Activated naive CD8-positive, alpha-beta T cell (primary cell): Measurements from ENCODE around the gene SLC44A2.
A peak's percentile ranks its signal among the peaks of the same experiment; 100 is the strongest.
"Not testable (repeated sequence)": the region's sequence is repeated elsewhere in the genome, so short reads cannot be mapped to it uniquely, and the experiment has no call there.

Experiments used
- H3K27ac Mint-ChIP-seq: one replicate; pipeline ENCODE4 v1.8.0; 2021; ENCODE audit warnings: mixed read lengths
- H3K27me3 Mint-ChIP-seq: one replicate; pipeline ENCODE4 v1.8.0; 2021; ENCODE audit warnings: mixed read lengths
- H3K36me3 Mint-ChIP-seq: one replicate; pipeline ENCODE4 v1.8.0; 2021; ENCODE audit warnings: mixed read lengths
- H3K4me1 Mint-ChIP-seq: one replicate; pipeline ENCODE4 v1.8.0; 2021; ENCODE audit warnings: low read depth, mixed read lengths
- H3K4me3 Mint-ChIP-seq: one replicate; pipeline ENCODE4 v1.8.0; 2021; ENCODE audit warnings: mild to moderate bottlenecking, mixed read lengths
- H3K9me3 Mint-ChIP-seq: one replicate; pipeline ENCODE4 v1.8.0; 2021; ENCODE audit warnings: low read depth, mixed read lengths

SLC44A2 gene

GRCh38 chr19:10653732-10654609 lies 28.6 kb downstream of the SLC44A2 start, which contains the start of gene ILF3:
ILF3 (plus strand) TSS chr19:10654346; CDS start chr19:10670606, 16,260 bp downstream.
- Mint-ChIP-seq H3K4me3 (peak within 1 kb of the TSS; percentile 98), H3K27ac (peak within 1 kb of the TSS; percentile 97), H3K36me3 (peaks cover 10% of the 10 kb centered on the region), H3K9me3 (no peaks in the 10 kb centered on the region), H3K4me1 (peaks cover 39% of the 10 kb centered on the region), H3K27me3 (no peaks in the 10 kb centered on the region)

DNA sequence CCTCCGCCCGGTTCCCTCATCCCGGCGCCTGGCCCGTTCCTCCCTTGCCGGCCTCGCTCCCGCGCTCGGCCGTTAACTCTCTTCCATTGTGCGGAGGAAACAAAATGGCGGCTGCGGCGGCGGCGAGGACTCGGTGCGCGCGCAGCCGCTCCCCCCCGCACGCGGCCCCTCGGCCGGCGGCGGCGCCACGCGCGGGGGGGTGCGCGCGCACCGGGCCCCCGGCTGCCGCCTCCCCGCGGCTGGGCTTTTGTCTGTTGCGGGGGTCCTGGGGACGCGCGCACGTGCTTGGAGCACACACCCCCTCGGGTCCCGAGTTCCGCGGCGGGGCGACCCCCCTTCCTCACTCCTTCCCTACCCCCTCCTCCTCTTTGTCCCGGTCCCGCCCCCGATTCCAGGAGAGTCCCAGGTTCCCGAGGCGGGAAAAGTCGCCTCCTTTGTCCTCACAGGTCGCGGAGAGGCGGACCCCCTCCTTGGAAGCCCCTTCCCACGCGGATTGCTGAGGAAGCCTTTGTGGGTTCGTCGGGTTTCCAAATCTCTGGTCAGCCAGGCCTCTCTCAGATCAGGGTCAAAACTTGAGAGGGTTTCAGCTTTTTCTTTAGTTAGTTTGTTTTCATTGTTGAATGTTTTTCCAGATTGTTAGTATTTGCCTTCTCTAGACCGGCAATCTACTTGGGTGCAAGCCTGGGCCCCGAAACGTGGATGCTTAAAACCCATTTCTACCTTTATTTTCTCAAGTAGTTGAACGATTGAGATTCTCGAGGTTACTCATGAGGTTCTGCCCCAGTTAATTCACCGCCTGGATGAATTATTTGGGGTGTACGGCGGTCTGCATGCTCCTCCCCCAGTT lies 29.5 kb downstream of the SLC44A2 start:
- Mint-ChIP-seq H3K36me3 (peaks cover 10% of the 10 kb centered on the region), H3K9me3 (no peaks in the 10 kb centered on the region), H3K4me3 (peak overlapping the region; percentile 98), H3K4me1 (peaks cover 45% of the 10 kb centered on the region), H3K27me3 (no peaks in the 10 kb centered on the region), H3K27ac (peak overlapping the region; percentile 95)

DNA sequence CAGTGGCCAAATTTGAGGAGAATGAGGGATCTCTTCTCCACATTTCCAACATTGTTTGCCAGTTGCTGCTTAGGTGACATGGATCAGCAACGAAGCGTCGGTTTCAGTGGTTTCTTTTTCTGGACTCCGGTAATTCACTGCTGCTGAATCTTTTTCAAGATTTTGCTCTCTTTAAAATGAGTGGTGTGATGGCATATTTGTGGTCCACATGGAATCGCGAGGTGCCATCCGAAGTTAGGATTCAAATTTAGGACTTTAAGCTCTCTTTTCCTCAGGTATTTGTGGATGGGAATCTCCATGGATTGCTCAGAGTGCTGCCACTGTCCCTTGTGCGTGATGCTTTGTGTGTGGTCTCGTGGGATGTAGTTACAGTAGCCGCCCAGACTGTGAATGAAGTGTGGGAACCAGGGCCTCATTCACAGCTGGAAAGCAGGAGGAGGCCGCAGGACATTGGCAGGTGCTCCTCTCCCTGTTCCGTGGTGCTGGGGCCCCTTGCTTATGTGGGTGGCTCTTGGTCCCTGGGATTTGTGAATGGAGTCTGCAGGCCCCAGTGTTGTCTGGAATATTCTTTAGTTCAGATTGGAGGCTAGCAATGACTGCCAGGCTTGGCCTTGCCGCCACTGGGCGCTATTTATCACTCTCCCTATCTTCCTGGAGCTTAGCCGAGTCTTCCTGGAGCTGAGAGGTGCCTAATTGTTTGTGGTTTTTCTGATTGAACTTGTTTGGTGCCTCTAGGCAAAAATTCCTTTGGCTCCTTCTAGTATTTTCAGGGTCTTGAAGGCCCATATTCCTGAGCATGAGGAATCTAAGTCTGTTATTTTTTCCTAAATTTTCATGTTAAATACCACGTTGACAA lies 30.3 kb downstream of the SLC44A2 start:
- Mint-ChIP-seq H3K9me3 (no peaks in the 10 kb centered on the region), H3K4me1 (peaks cover 48% of the 10 kb centered on the region), H3K27me3 (no peaks in the 10 kb centered on the region), H3K4me3 (peak overlapping the region; percentile 98), H3K27ac (peak overlapping the region; percentile 95), H3K36me3 (peaks cover 10% of the 10 kb centered on the region)

DNA sequence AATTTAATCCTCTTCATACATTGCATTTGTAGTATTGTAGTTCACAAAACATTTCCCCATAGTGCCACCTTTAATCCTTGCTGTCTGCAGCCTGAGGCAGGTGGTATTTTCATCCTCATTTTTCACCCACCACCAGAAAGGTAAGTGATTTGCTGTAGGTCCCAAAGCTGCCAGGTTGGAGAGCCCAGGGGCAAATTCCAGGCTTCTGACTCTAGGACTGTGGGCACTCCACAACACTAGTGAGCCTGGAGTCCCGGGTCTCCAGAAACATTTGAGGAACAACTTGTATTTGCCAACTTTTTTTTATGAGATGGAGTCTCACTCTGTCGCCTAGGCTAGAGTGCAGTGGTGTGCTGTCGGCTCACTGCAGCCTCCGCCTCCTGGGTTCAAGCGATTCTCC lies 35.0 kb downstream of the SLC44A2 start:
- Mint-ChIP-seq H3K27me3 (no peaks in the 10 kb centered on the region), H3K4me3 (peak overlapping the region; percentile 57), H3K36me3 (peaks cover 5% of the 10 kb centered on the region), H3K27ac (no peak overlapping the region), H3K4me1 (peaks cover 61% of the 10 kb centered on the region), H3K9me3 (no peaks in the 10 kb centered on the region)

- H3K36me3 Mint-ChIP-seq = no peaks in the 10 kb centered on the region
- no peak overlapping the region for H3K27ac Mint-ChIP-seq
- no peaks in the 10 kb centered on the region for H3K9me3 Mint-ChIP-seq
- no peaks in the 10 kb centered on the region for H3K27me3 Mint-ChIP-seq
- H3K4me3 Mint-ChIP-seq = peak overlapping the region; percentile 76
- peaks cover 60% of the 10 kb centered on the region for H3K4me1 Mint-ChIP-seq
Measured at GRCh38 chr19:10661946-10662345, 36.6 kb downstream of the SLC44A2 start.

- Mint-ChIP-seq H3K27ac (peak overlapping the region; percentile 72), H3K4me3 (peak overlapping the region; percentile 76), H3K36me3 (no peaks in the 10 kb centered on the region), H3K4me1 (peaks cover 57% of the 10 kb centered on the region), H3K27me3 (no peaks in the 10 kb centered on the region), H3K9me3 (no peaks in the 10 kb centered on the region)
Measured at GRCh38 chr19:10662384-10663251, 37.3 kb downstream of the SLC44A2 start.

DNA sequence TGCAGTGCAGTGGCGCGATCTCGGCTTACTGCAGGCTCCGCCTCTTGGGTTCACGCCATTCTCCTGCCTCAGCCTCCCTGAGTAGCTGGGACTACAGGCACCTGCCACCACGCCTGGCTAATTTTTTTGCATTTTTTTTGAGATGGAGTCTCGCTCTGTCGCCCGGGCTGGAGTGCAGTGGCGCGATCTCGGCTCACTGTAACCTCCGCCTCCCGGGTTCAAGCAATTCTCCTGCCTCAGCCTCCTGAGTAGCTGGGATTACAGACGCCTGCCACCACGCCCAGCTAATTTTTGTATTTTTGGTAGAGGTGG lies 37.9 kb downstream of the SLC44A2 start:
- not testable (repeated sequence) for H3K36me3 Mint-ChIP-seq, H3K27me3 Mint-ChIP-seq, H3K9me3 Mint-ChIP-seq
- Mint-ChIP-seq H3K4me1 (peaks cover 60% of the 10 kb centered on the region), H3K4me3 (peak overlapping the region; percentile 76), H3K27ac (peak overlapping the region; percentile 72)

DNA sequence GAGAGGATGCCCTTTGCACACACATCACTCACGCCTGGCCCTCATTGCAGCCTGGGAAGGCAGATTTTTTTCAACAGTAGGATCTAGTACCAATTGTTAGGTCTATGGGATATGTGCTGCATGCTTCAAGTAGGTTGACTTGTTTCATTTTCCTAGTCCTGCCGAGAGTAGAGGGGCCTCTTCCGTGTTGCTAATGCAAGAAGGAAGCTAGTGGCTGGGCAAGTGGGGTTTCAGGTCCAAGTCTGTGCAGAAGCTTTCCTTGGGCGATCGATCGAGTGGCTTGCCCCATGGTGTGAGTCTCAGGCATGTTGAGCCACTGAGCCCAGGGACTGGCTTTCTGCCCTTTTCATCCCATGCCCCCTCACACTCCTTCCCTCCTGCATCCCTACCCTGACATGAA lies 42.5 kb downstream of the SLC44A2 start:
- Mint-ChIP-seq H3K9me3 (no peaks in the 10 kb centered on the region), H3K27ac (no peak overlapping the region), H3K4me3 (peak overlapping the region; percentile 6), H3K4me1 (peaks cover 54% of the 10 kb centered on the region), H3K36me3 (no peaks in the 10 kb centered on the region), H3K27me3 (no peaks in the 10 kb centered on the region)

DNA sequence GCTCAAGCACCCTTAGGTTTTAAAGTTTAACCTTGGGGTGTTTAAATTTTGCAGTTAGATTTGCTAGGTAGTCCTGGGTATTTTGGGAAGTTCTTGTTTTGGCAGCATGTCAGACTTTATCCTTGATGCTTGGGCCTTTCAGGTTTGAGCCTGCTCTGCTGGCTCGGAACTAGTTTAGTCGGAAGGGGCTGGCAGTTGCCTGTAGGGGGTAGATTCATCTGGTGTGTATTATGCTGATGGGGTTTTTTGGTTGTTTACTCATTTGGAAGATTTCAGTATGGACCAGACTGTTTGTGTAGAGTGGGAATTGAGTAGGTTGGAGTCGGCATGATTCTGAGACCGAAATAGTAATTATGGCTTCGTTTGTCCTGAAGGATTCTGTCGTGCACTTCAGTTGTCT lies 43.9 kb downstream of the SLC44A2 start:
- Mint-ChIP-seq H3K27me3 (no peaks in the 10 kb centered on the region), H3K36me3 (no peaks in the 10 kb centered on the region), H3K27ac (no peak overlapping the region), H3K9me3 (no peaks in the 10 kb centered on the region), H3K4me3 (peak overlapping the region; percentile 30), H3K4me1 (peaks cover 48% of the 10 kb centered on the region)

DNA sequence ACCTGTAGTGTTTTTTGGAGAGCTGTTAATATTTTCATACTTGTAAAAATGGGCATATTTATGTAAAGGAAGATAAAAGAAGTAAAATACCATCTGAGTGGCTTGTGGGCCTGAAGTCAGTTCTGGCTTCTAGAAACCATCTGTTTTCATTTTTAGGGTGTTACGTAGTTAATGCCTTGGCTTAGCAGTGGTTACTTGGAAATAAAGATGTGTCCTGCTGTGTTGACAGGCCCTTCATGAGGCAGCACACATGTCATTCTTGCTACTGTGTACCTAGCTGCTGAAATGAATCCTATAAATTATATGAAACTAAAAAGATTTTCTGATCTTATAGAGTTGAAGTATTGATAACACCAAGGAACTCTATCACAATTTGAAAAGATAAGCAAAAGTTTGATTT lies 44.8 kb downstream of the SLC44A2 start:
- no peak overlapping the region for H3K27ac Mint-ChIP-seq

GRCh38 chr19:10670876-10671804 lies 45.8 kb downstream of the SLC44A2 start:
- Mint-ChIP-seq H3K4me3 (no peak overlapping the region), H3K36me3 (no peaks in the 10 kb centered on the region), H3K9me3 (no peaks in the 10 kb centered on the region), H3K27ac (peak overlapping the region; percentile 16), H3K4me1 (peaks cover 44% of the 10 kb centered on the region), H3K27me3 (no peaks in the 10 kb centered on the region)

More for the DNA sequence above, 44.8 kb downstream of the SLC44A2 start:
- Mint-ChIP-seq H3K4me1 (peaks cover 46% of the 10 kb centered on the region), H3K9me3 (no peaks in the 10 kb centered on the region), H3K36me3 (no peaks in the 10 kb centered on the region), H3K4me3 (no peak overlapping the region), H3K27me3 (no peaks in the 10 kb centered on the region)

- H3K27me3 Mint-ChIP-seq, H3K36me3 Mint-ChIP-seq, H3K9me3 Mint-ChIP-seq, H3K27ac Mint-ChIP-seq, H3K4me3 Mint-ChIP-seq: not testable (repeated sequence)
- peaks cover 36% of the 10 kb centered on the region for H3K4me1 Mint-ChIP-seq
Measured at GRCh38 chr19:10671922-10672321, 46.6 kb downstream of the SLC44A2 start.

DNA sequence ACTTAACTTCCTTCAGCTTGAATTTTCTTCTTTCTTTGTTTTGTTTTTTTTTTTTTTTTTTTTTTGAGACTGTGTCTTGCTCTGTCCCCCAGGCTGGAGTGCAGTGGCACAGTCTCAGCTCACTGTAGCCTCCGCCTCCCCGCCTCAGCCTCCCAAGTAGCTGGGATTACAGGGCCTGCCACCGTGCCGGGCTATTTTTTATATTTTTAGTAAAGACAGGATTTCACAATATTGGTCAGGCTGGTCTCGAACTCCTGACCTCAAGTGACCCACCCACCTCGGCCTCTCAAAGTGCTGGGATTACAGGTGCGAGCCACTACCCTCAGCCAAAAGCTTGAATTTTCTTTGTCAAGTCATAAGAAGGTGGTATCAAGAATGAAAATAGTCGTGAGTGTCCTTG lies 49.9 kb downstream of the SLC44A2 start:
- H3K36me3 Mint-ChIP-seq, H3K27me3 Mint-ChIP-seq, H3K27ac Mint-ChIP-seq, H3K9me3 Mint-ChIP-seq, H3K4me3 Mint-ChIP-seq: not testable (repeated sequence)
- peaks cover 10% of the 10 kb centered on the region for H3K4me1 Mint-ChIP-seq
